ENCODE results near the gene PSMF1.

DNA sequence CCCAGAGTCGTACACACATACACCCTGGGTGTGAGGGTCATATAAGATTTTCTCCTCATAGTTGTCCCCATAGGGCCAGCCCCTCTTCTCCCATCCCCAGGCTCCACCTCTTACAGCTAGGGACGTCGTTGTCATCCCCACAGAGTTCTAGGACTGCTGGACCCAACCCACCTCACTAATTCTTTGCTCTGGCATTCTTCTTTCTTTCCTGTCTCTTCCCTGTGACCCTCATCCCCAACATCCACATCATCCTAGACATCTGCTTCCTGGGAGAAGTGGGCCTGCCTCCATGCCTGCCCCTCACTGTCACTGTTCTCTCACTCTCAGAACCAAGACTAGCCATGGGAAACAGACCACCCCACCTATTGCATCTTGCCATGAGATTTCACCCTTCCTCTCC is 1.1 kb downstream of the PSMF1 start:
- TF ChIP-seq, protein P1, sequence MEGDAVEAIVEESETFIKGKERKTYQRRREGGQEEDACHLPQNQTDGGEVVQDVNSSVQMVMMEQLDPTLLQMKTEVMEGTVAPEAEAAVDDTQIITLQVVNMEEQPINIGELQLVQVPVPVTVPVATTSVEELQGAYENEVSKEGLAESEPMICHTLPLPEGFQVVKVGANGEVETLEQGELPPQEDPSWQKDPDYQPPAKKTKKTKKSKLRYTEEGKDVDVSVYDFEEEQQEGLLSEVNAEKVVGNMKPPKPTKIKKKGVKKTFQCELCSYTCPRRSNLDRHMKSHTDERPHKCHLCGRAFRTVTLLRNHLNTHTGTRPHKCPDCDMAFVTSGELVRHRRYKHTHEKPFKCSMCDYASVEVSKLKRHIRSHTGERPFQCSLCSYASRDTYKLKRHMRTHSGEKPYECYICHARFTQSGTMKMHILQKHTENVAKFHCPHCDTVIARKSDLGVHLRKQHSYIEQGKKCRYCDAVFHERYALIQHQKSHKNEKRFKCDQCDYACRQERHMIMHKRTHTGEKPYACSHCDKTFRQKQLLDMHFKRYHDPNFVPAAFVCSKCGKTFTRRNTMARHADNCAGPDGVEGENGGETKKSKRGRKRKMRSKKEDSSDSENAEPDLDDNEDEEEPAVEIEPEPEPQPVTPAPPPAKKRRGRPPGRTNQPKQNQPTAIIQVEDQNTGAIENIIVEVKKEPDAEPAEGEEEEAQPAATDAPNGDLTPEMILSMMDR (IDR thresholded peaks at IDR 0.05; ENCODE audit: low read depth, low read length, poor library complexity, severe bottlenecking): no peak
- TF ChIP-seq EZH2phosphoT487 (IDR thresholded peaks at IDR 0.05; ENCODE audit: borderline replicate concordance, low read length): no peak

Measured in DOHH2 (cell line).